HFFc6 (cell line): ENCODE results near the gene MEIS1. TPM values are rescaled to one million over a fixed set of nuclear protein-coding genes. Genes with fewer than 3 reads are reported as not detected.
A peak's percentile ranks its signal among the peaks of the same experiment; 100 is the strongest.

Source experiments
- DNase-seq: peaks from one replicate; pipeline ENCODE4 v3.0.0-alpha.2; 2018
- H3K27ac Mint-ChIP-seq: 2 replicates; pipeline ENCODE4 v1.8.0; 2020; ENCODE audit warnings: mild to moderate bottlenecking, mixed read lengths
- H3K27me3 Mint-ChIP-seq: 2 replicates; pipeline ENCODE4 v1.8.0; 2021; ENCODE audit warnings: mild to moderate bottlenecking, moderate library complexity, mixed read lengths; ENCODE audit not compliant: insufficient read depth
- H3K36me3 Mint-ChIP-seq: 2 replicates; pipeline ENCODE4 v1.8.0; 2021; ENCODE audit warnings: low read depth, mixed read lengths
- H3K4me1 Mint-ChIP-seq: 2 replicates; pipeline ENCODE4 v1.8.0; 2020; ENCODE audit warnings: low read depth, mixed read lengths
- H3K4me3 Mint-ChIP-seq: 2 replicates; pipeline ENCODE4 v1.8.0; 2020; ENCODE audit warnings: mild to moderate bottlenecking, moderate library complexity, mixed read lengths
- H3K9me3 Mint-ChIP-seq: 2 replicates; pipeline ENCODE4 v1.8.0; 2020; ENCODE audit warnings: mild to moderate bottlenecking, mixed read lengths
- CTCF ChIP-seq: fragments of 200-600 bp; sonication (generic); IDR thresholded peaks from 2 replicates; pipeline ENCODE4 v1.5.0; 2021; ENCODE audit warnings: antibody characterized with exemption, mild to moderate bottlenecking
- total RNA-seq, 6 experiments: library from RNA; stranded (reverse); fragmentation: NEBNext Ultra II Directional; extraction: Animal tissue kit (Norgen Biotek cat#: 25700); gene quantifications; 2 replicates in 1 of 6; 3 replicates in 5 of 6; pipeline ENCODE4 v1.2.3, GENCODE V29; 2021

MEIS1 gene
- total RNA-seq, 6 experiments from 2014 or later: 69.1 to 85.4 (median 74.1) TPM

GRCh38 chr2:66543257-66543767 is 108.4 kb downstream of the MEIS1 start:
- no peak overlapping the region; the same call in 1 of the 2 replicates for H3K4me3 Mint-ChIP-seq
- H3K36me3 Mint-ChIP-seq: peaks cover 22% of the 10 kb centered on the region
- no peak overlapping the region for H3K27ac Mint-ChIP-seq
- H3K27me3 Mint-ChIP-seq: peaks cover 1% of the 10 kb centered on the region; the same call in 1 of the 2 replicates
- DNase-seq: no peak
- no peak for TF ChIP-seq CTCF
- H3K9me3 Mint-ChIP-seq: no peaks in the 10 kb centered on the region
- H3K4me1 Mint-ChIP-seq: peaks cover 74% of the 10 kb centered on the region

- Mint-ChIP-seq H3K27ac (no peak overlapping the region), H3K36me3 (peaks cover 28% of the 10 kb centered on the region), H3K9me3 (no peaks in the 10 kb centered on the region), H3K4me3 (no peak overlapping the region), H3K4me1 (peaks cover 68% of the 10 kb centered on the region), H3K27me3 (peaks cover 1% of the 10 kb centered on the region; the same call in 1 of the 2 replicates)
- DNase-seq: no peak
- no peak for TF ChIP-seq CTCF
Measured at GRCh38 chr2:66544258-66544657, 109.3 kb downstream of the MEIS1 start.

- Mint-ChIP-seq H3K4me1 (peaks cover 63% of the 10 kb centered on the region), H3K27me3 (peaks cover 1% of the 10 kb centered on the region; the same call in 1 of the 2 replicates), H3K9me3 (no peaks in the 10 kb centered on the region), H3K36me3 (peaks cover 30% of the 10 kb centered on the region), H3K4me3 (no peak overlapping the region), H3K27ac (no peak overlapping the region)
- no peak for DNase-seq
- TF ChIP-seq CTCF: no peak
Measured at GRCh38 chr2:66545258-66545657, 110.3 kb downstream of the MEIS1 start.

GRCh38 chr2:66547118-66547517 is 112.2 kb downstream of the MEIS1 start:
- Mint-ChIP-seq H3K4me3 (no peak overlapping the region), H3K36me3 (peaks cover 37% of the 10 kb centered on the region), H3K27ac (peak overlapping the region; percentile 3; the same call in 1 of the 2 replicates), H3K27me3 (peaks cover 1% of the 10 kb centered on the region; the same call in 1 of the 2 replicates), H3K9me3 (no peaks in the 10 kb centered on the region), H3K4me1 (peaks cover 65% of the 10 kb centered on the region)
- no peak for TF ChIP-seq CTCF
- no peak for DNase-seq

- Mint-ChIP-seq H3K9me3 (no peaks in the 10 kb centered on the region), H3K4me3 (no peak overlapping the region), H3K36me3 (peaks cover 34% of the 10 kb centered on the region), H3K27me3 (peaks cover 1% of the 10 kb centered on the region; the same call in 1 of the 2 replicates), H3K27ac (no peak overlapping the region), H3K4me1 (peaks cover 59% of the 10 kb centered on the region)
- TF ChIP-seq CTCF: no peak
- no peak for DNase-seq
Measured at GRCh38 chr2:66547887-66548286, 113.0 kb downstream of the MEIS1 start.
